ENCODE data around the gene KDM4B. TPM values are rescaled to one million over a fixed set of nuclear protein-coding genes. Genes with fewer than 3 reads are reported as not detected.

Gene KDM4B
- total RNA-seq, 1 donor from 2014 or later, result 21.2 TPM

- TF ChIP-seq CTCF (IDR thresholded peaks at IDR 0.05; ENCODE audit: insufficient read depth, low read length, poor library complexity, severe bottlenecking), result no peak
- no peaks in the 10 kb centered on the region for H3K27me3 ChIP-seq (ENCODE audit: control insufficient read depth, insufficient read depth, low read length)
- peaks cover 2% of the 10 kb centered on the region for H3K36me3 ChIP-seq (ENCODE audit: control insufficient read depth, insufficient read depth, low read length)
These were observed 140.0 kb downstream of the KDM4B start for GRCh38 chr19:5108866-5109265.

GRCh38 chr19:5109560-5109959 is 140.6 kb downstream of the KDM4B start:
- DNase-seq (ENCODE audit: low read depth), result no peak
- Histone ChIP-seq H3K27me3 (ENCODE audit: control insufficient read depth, insufficient read depth, low read length) (no peaks in the 10 kb centered on the region), H3K36me3 (ENCODE audit: control insufficient read depth, insufficient read depth, low read length) (peaks cover 2% of the 10 kb centered on the region), H3K4me3 (ENCODE audit: low read depth, low read length) (no peak overlapping the region)
- no peak for TF ChIP-seq CTCF (IDR thresholded peaks at IDR 0.05; ENCODE audit: insufficient read depth, low read length, poor library complexity, severe bottlenecking)

More at GRCh38 chr19:5108866-5109265, 140.0 kb downstream of the KDM4B start:
- H3K4me3 ChIP-seq (ENCODE audit: low read depth, low read length), result no peak overlapping the region
- no peak for DNase-seq (ENCODE audit: low read depth)

GRCh38 chr19:5110546-5110945 is 141.6 kb downstream of the KDM4B start:
- no peaks in the 10 kb centered on the region for H3K27me3 ChIP-seq (ENCODE audit: control insufficient read depth, insufficient read depth, low read length)

GRCh38 chr19:5111051-5111450 is 142.1 kb downstream of the KDM4B start:
- Histone ChIP-seq H3K36me3 (ENCODE audit: control insufficient read depth, insufficient read depth, low read length) (peaks cover 2% of the 10 kb centered on the region), H3K4me3 (ENCODE audit: low read depth, low read length) (no peak overlapping the region), H3K27me3 (ENCODE audit: control insufficient read depth, insufficient read depth, low read length) (no peaks in the 10 kb centered on the region)
- DNase-seq (ENCODE audit: low read depth), result no peak
- no peak for TF ChIP-seq CTCF (IDR thresholded peaks at IDR 0.05; ENCODE audit: insufficient read depth, low read length, poor library complexity, severe bottlenecking)

More at GRCh38 chr19:5110546-5110945, 141.6 kb downstream of the KDM4B start:
- H3K36me3 ChIP-seq (ENCODE audit: control insufficient read depth, insufficient read depth, low read length), result peaks cover 2% of the 10 kb centered on the region
- no peak overlapping the region for H3K4me3 ChIP-seq (ENCODE audit: low read depth, low read length)
- no peak for TF ChIP-seq CTCF (IDR thresholded peaks at IDR 0.05; ENCODE audit: insufficient read depth, low read length, poor library complexity, severe bottlenecking)
- DNase-seq (ENCODE audit: low read depth), result no peak

- Histone ChIP-seq H3K27me3 (ENCODE audit: control insufficient read depth, insufficient read depth, low read length) (no peaks in the 10 kb centered on the region), H3K36me3 (ENCODE audit: control insufficient read depth, insufficient read depth, low read length) (peaks cover 2% of the 10 kb centered on the region), H3K4me3 (ENCODE audit: low read depth, low read length) (no peak overlapping the region)
- DNase-seq (ENCODE audit: low read depth), result no peak
- no peak for TF ChIP-seq CTCF (IDR thresholded peaks at IDR 0.05; ENCODE audit: insufficient read depth, low read length, poor library complexity, severe bottlenecking)
These were observed 143.3 kb downstream of the KDM4B start for GRCh38 chr19:5112175-5112574.

All from kidney epithelial cell (primary cell).